ENCODE data around the gene C4BPA.

DNA sequence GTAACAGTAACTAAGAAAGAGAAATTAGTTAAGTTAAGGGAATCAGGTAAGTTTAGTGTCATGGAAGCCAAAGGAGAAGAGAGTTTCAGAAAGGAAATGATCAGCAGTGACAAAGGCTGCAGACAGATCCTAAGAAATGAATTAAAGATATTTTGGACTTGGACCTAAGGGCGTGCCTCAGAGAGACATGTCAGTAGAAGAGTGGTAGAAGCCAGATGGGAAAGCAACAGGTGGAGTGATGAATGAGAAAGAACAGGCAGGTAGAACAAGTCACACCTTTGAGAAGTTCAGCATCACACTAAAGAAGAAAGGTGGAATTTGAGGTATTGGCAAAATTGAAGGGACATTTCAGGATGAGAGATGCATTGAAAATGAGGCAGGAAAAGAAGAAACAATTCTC lies 1.4 kb upstream of the C4BPA start:
- TF ChIP-seq CTCF (IDR thresholded peaks at IDR 0.05; ENCODE audit: insufficient read depth, low read length, poor library complexity, severe bottlenecking), result no peak
- no peak for TF ChIP-seq EZH2phosphoT487 (conservative IDR thresholded peaks at IDR 0.05; ENCODE audit: low read length)
